Measurements from ENCODE around the gene SAMD7.

GRCh38 chr3:169954142-169954756 is 42.9 kb downstream of the SAMD7 start:
- TF ChIP-seq CTCF (IDR thresholded peaks at IDR 0.05; ENCODE audit: low read length): no peak
- TF ChIP-seq EZH2 (IDR thresholded peaks at IDR 0.05; ENCODE audit: borderline replicate concordance, low read length): no peak

Data from OCI-LY1 (cell line).